ENCODE results near the gene VAPB.

The VAPB gene

GRCh38 chr20:58485393-58485792, 96.4 kb downstream of the VAPB start:
- no peak overlapping the region for H3K4me3 ChIP-seq (ENCODE audit: low read depth, low read length)
- no peak for TF ChIP-seq CTCF (IDR thresholded peaks at IDR 0.05; ENCODE audit: control insufficient read depth, extremely low read depth, insufficient read depth)
- no peak for DNase-seq (ENCODE audit: low read depth)

- no peak for DNase-seq (ENCODE audit: low read depth)
- no peak for TF ChIP-seq CTCF (IDR thresholded peaks at IDR 0.05; ENCODE audit: control insufficient read depth, extremely low read depth, insufficient read depth)
- no peak overlapping the region for H3K4me3 ChIP-seq (ENCODE audit: low read depth, low read length)
These were observed 97.2 kb downstream of the VAPB start for GRCh38 chr20:58486207-58486606.

DNA sequence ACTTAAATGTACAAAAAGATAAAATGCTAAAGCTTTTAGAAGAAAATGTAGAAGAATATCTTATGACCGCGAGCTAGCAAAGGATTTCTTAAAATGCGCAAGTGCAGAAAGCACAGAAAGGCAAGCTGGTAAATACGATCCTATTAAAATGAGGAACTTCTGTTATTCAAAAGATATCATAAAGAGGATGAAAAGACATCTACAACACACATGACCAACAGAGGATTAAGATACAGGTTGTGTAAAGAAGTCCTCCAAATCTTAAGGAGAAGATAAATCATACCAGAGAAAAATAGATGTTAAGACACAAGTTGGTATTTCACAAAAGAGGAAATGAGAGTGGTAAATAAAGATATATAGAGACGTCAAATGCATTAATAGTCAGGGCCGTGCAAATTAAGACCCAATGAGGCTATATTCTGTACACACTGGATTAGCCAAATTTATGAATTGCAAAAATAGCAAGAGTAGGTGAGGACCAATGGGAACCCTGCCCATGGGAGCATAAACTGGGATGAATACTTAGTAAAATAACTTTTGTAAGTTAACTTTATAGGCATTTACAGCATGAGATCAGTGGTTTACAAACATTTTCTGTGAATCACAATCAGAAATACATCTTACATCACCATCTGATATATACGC, 103.2 kb downstream of the VAPB start:
- no peak for DNase-seq (ENCODE audit: low read depth)
- no peak for TF ChIP-seq CTCF (IDR thresholded peaks at IDR 0.05; ENCODE audit: control insufficient read depth, extremely low read depth, insufficient read depth)
- no peak overlapping the region for H3K4me3 ChIP-seq (ENCODE audit: low read depth, low read length)

DNA sequence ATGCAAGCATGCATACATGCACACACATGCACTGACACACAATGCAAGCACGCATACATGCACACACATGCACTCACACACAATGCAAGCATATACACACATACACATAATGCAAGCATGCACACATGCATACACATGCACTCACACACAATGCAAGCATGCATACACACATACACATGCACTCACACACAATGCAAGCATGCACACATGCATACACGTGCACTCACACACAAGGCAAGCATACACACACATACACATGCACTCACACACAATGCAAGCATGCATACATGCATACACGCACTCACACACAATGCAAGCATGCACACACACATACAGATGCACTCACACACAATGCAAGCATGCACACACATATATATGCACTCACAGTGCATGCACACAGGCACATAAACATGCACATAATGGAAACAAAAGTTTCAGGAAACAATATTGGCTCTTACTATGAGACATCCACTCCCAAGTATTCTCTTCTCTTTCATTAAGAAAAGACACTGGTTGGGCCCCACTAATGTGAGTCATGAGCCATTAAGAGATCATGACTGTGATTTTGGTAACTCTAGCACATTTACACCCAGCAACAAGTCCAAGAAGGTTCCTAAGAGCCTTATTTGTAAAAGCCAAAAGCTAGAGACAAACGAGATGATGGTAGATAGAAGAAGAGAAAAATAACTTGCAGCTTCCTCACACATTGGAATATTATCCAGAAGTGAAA, 103.9 kb downstream of the VAPB start:
- no peak for DNase-seq (ENCODE audit: low read depth)
- H3K4me3 ChIP-seq (ENCODE audit: low read depth, low read length): no peak overlapping the region
- TF ChIP-seq CTCF (IDR thresholded peaks at IDR 0.05; ENCODE audit: control insufficient read depth, extremely low read depth, insufficient read depth): no peak

DNA sequence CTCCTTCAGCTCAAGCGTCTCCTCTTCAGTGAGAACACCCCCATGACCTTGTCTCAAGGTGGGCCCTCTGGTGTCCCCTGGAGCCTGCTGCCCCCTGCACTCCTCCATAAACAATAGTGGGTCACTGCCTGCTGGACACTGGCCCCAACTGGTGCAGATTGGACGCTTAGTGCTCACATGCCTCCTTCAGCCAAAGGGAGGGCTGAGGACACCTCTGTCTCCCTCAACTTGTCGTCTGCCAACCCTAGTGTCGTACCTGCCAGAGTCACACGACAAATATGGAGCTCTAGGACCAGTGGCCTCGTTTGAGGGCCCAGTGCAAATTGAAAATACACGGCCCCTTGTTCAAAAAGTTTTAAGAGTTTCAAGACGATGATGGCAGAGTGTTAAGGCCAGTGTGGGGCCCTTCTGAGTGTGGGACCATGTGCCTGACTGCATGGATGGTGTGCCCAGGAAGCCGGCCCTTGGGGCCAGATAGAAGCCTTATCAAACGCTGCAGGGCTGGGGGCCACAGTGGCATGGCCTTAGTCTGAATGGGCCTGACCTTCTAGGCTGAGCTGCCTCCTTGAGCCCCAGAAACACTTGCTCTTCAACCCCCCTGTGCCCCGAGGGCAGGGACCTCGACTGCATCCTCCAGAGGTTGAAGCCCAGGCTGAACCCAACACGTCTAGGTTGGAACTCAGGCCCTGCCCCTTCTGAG, 106.0 kb downstream of the VAPB start:
- no peak for TF ChIP-seq CTCF (IDR thresholded peaks at IDR 0.05; ENCODE audit: control insufficient read depth, extremely low read depth, insufficient read depth)
- no peak for DNase-seq (ENCODE audit: low read depth)
- no peak overlapping the region for H3K4me3 ChIP-seq (ENCODE audit: low read depth, low read length)

- no peak overlapping the region for H3K4me3 ChIP-seq (ENCODE audit: low read depth, low read length)
- DNase-seq (ENCODE audit: low read depth): no peak
- no peak for TF ChIP-seq CTCF (IDR thresholded peaks at IDR 0.05; ENCODE audit: control insufficient read depth, extremely low read depth, insufficient read depth)
These were observed 106.8 kb downstream of the VAPB start for GRCh38 chr20:58495623-58496428.

All from LNCaP clone FGC (cell line).